Measurements from ENCODE around the gene FHOD3. TPM values are rescaled to one million over a fixed set of nuclear protein-coding genes. Genes with fewer than 3 reads are reported as not detected.

The FHOD3 gene
- total RNA-seq, 1 donor from 2014 or later = 5.6 TPM

GRCh38 chr18:36590621-36591580 lies 293.4 kb downstream of the FHOD3 start:
- H3K9me3 ChIP-seq = no peaks in the 10 kb centered on the region
- TF ChIP-seq POLR2A (IDR thresholded peaks at IDR 0.05) (no peak), POLR2AphosphoS5 (IDR thresholded peaks at IDR 0.05; ENCODE audit: insufficient read depth in 1 of 2, low read depth in 1 of 2) (no peak)
- TF ChIP-seq, protein P1, sequence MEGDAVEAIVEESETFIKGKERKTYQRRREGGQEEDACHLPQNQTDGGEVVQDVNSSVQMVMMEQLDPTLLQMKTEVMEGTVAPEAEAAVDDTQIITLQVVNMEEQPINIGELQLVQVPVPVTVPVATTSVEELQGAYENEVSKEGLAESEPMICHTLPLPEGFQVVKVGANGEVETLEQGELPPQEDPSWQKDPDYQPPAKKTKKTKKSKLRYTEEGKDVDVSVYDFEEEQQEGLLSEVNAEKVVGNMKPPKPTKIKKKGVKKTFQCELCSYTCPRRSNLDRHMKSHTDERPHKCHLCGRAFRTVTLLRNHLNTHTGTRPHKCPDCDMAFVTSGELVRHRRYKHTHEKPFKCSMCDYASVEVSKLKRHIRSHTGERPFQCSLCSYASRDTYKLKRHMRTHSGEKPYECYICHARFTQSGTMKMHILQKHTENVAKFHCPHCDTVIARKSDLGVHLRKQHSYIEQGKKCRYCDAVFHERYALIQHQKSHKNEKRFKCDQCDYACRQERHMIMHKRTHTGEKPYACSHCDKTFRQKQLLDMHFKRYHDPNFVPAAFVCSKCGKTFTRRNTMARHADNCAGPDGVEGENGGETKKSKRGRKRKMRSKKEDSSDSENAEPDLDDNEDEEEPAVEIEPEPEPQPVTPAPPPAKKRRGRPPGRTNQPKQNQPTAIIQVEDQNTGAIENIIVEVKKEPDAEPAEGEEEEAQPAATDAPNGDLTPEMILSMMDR (IDR thresholded peaks at IDR 0.05) = no peak
- no peaks in the 10 kb centered on the region for H3K4me1 ChIP-seq
- no peaks in the 10 kb centered on the region for H3K27me3 ChIP-seq
- peak in 1 of 2 donors; percentile 65 for DNase-seq (ENCODE audit: extremely low spot score in 2 of 2)
- H3K4me3 ChIP-seq = no peak overlapping the region
- intact Hi-C loops (cut with DNase I) = no loop called here
- no peaks in the 10 kb centered on the region for H3K36me3 ChIP-seq
- no peak overlapping the region for H3K27ac ChIP-seq

- DNase-seq (ENCODE audit: extremely low spot score in 2 of 2) = peak in 1 of 2 donors; percentile 72
- no peak for TF ChIP-seq POLR2AphosphoS5 (IDR thresholded peaks at IDR 0.05; ENCODE audit: insufficient read depth in 1 of 2, low read depth in 1 of 2)
- TF ChIP-seq POLR2A (IDR thresholded peaks at IDR 0.05) = no peak
- TF ChIP-seq, protein P1 (IDR thresholded peaks at IDR 0.05) = no peak
- Histone ChIP-seq H3K4me3 (no peak overlapping the region), H3K4me1 (no peaks in the 10 kb centered on the region), H3K36me3 (no peaks in the 10 kb centered on the region), H3K27me3 (no peaks in the 10 kb centered on the region), H3K9me3 (no peaks in the 10 kb centered on the region), H3K27ac (no peak overlapping the region)
- intact Hi-C loops (cut with DNase I) = no loop called here
Measured at GRCh38 chr18:36592282-36592681, 294.8 kb downstream of the FHOD3 start.

DNA sequence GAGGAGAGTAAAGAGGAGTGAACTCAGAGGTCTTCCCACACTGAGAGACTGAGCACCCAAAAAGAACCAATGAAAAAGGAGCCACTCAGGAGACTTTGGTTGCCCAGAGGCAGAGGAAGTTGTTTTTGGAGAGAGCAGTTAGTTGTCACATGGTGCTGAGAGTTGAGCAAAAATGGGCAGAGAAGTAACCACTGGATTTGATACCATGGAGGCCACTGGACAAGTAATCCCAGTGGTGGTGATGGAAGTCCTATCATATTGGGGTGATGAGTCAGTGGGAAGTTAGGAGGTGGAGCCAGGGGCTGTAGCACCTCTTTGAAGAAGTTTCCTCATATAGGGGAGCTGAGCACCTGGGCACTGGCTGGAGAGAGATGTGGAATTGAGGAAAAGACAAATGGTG lies 295.5 kb downstream of the FHOD3 start:
- Histone ChIP-seq H3K4me3 (no peak overlapping the region), H3K27me3 (no peaks in the 10 kb centered on the region), H3K4me1 (no peaks in the 10 kb centered on the region), H3K36me3 (no peaks in the 10 kb centered on the region), H3K9me3 (no peaks in the 10 kb centered on the region), H3K27ac (no peak overlapping the region)
- TF ChIP-seq POLR2AphosphoS5 (IDR thresholded peaks at IDR 0.05; ENCODE audit: insufficient read depth in 1 of 2, low read depth in 1 of 2) = no peak
- TF ChIP-seq, protein P1 (IDR thresholded peaks at IDR 0.05) = no peak
- no peak for TF ChIP-seq POLR2A (IDR thresholded peaks at IDR 0.05)
- intact Hi-C loops (cut with DNase I) = no loop called here
- DNase-seq (ENCODE audit: extremely low spot score in 2 of 2) = peak in 1 of 2 donors; percentile 65

- H3K27me3 ChIP-seq = no peaks in the 10 kb centered on the region
- intact Hi-C loops (cut with DNase I) = no loop called here
- H3K4me3 ChIP-seq = no peak overlapping the region
Measured at GRCh38 chr18:36593641-36594040, 296.1 kb downstream of the FHOD3 start.

More at GRCh38 chr18:36593641-36594040, 296.1 kb downstream of the FHOD3 start:
- Histone ChIP-seq H3K9me3 (no peaks in the 10 kb centered on the region), H3K27ac (no peak overlapping the region), H3K36me3 (no peaks in the 10 kb centered on the region), H3K4me1 (no peaks in the 10 kb centered on the region)
- peak in 1 of 2 donors; percentile 56 for DNase-seq (ENCODE audit: extremely low spot score in 2 of 2)
- TF ChIP-seq POLR2AphosphoS5 (IDR thresholded peaks at IDR 0.05; ENCODE audit: insufficient read depth in 1 of 2, low read depth in 1 of 2) = no peak
- no peak for TF ChIP-seq POLR2A (IDR thresholded peaks at IDR 0.05)
- TF ChIP-seq, protein P1 (IDR thresholded peaks at IDR 0.05) = no peak
